K562 (cell line): ENCODE measurements around the gene NTRK1. TPM values are rescaled to one million over a fixed set of nuclear protein-coding genes. Genes with fewer than 3 reads are reported as not detected.

ENCODE experiments used
- ATAC-seq: fragments of 200-7000 bp; cut with Tn5 transposase; 3 replicates; pipeline ENCODE4 v1.9.1; 2020; ENCODE audit warnings: moderate library complexity
- BruUV-seq: library from RNA; stranded (reverse); fragments of 400-500 nt; replicated peaks from 2 replicates; lab custom pipeline; 2021; lab: Mats Ljungman, UMichigan
- CTCF ChIA-PET: fragments of 300-600 bp; formaldehyde crosslinking; extraction: SDS; loops from one replicate; lab custom pipeline; 2021; ENCODE audit warnings: low intra/inter-chr PET ratio; lab: Yijun Ruan, JAX
- POLR2A ChIA-PET: fragments of 300-600, 350-650 bp; sonication (Branson Sonifier 250); formaldehyde crosslinking; extraction: SDS; loops from one replicate; lab custom pipeline; 2021; ENCODE audit warnings: antibody characterized with exemption, inconsistent platforms; lab: Yijun Ruan, JAX
- DNase-seq, 4 experiments: peaks; one replicate each; pipeline versions ENCODE4 v3.0.0 to v3.0.0-alpha.2; 2011 to 2018; ENCODE audit warnings: low spot score in 3 of 4, mixed read lengths in 3 of 4; ENCODE audit errors: extremely low read depth in 1 of 4
- FAIRE-seq: peaks from 2 replicates; lab custom pipeline; 2011; peaks lifted over from hg19 to GRCh38; lab: Jason Lieb, UNC
- H2AFZ ChIP-seq: 2 replicates; pipeline ENCODE4 v1.6.0; 2011; ENCODE audit warnings: low read depth, low read length, control low read depth, inconsistent platforms
- H3K27ac ChIP-seq: fragments of 200-600 bp; 3 replicates; pipeline ENCODE4 v1.8.0; 2011; ENCODE audit warnings: low read depth, mild to moderate bottlenecking, control low read depth, inconsistent platforms, low read length, moderate library complexity, mixed read lengths; ENCODE audit errors: extremely low read depth
- H3K27me3 ChIP-seq, 2 experiments: fragments of 300-600 bp in 1 of 2; 2 replicates in 1 of 2; 3 replicates in 1 of 2; pipeline versions ENCODE4 v1.6.0 to v1.8.0; 2011; ENCODE audit warnings: inconsistent platforms in 2 of 2, low read length in 2 of 2, mild to moderate bottlenecking in 1 of 2, mixed read lengths in 1 of 2, moderate library complexity in 1 of 2; ENCODE audit not compliant: control insufficient read depth in 2 of 2, insufficient read depth in 2 of 2
- H3K36me3 ChIP-seq: fragments of 300-600 bp; 3 replicates; pipeline ENCODE4 v1.8.0; 2011; ENCODE audit warnings: mild to moderate bottlenecking, low read length, inconsistent platforms; ENCODE audit not compliant: control insufficient read depth, insufficient read depth
- H3K4me1 ChIP-seq, 2 experiments: fragments of 200-600 bp in 1 of 2; replicated peaks in 1 of 2; 2 replicates in 1 of 2; 3 replicates in 1 of 2; pipeline versions ENCODE4 v1.5.1 to v1.8.0; 2011; ENCODE audit warnings: inconsistent platforms in 2 of 2, low read length in 2 of 2, mild to moderate bottlenecking in 1 of 2, mixed read lengths in 1 of 2, moderate library complexity in 1 of 2; ENCODE audit not compliant: control insufficient read depth in 2 of 2, insufficient read depth in 2 of 2
- H3K4me2 ChIP-seq: 2 replicates; pipeline ENCODE4 v1.6.1; 2011; ENCODE audit warnings: low read length, control low read depth, inconsistent platforms, mixed read lengths; ENCODE audit not compliant: insufficient read depth
- H3K4me3 ChIP-seq: fragments of 200-600 bp; sonication (generic), shearing (Covaris generic); 2 replicates; pipeline ENCODE4 v1.5.1; 2016; ENCODE audit warnings: control low read depth, inconsistent platforms
- H3K79me2 ChIP-seq: fragments of 200-600 bp; 3 replicates; pipeline ENCODE4 v1.8.0; 2011; ENCODE audit warnings: low read length, inconsistent platforms; ENCODE audit not compliant: control insufficient read depth, insufficient read depth
- H3K9ac ChIP-seq, 2 experiments: 2 replicates each; pipeline versions ENCODE4 v1.6.0 to v1.6.1; 2011; ENCODE audit warnings: low read depth in 2 of 2, low read length in 2 of 2, control low read depth in 1 of 2, inconsistent platforms in 1 of 2, mild to moderate bottlenecking in 1 of 2, mixed read lengths in 1 of 2; ENCODE audit not compliant: insufficient read depth in 1 of 2
- H3K9me1 ChIP-seq: one replicate; pipeline ENCODE4 v1.6.0; 2011; ENCODE audit warnings: inconsistent platforms, mild to moderate bottlenecking, low read length, moderate library complexity; ENCODE audit not compliant: control insufficient read depth, insufficient read depth
- H3K9me3 ChIP-seq: replicated peaks from 2 replicates; pipeline ENCODE4 v1.5.1; 2011; ENCODE audit warnings: low read depth, low read length, inconsistent platforms; ENCODE audit not compliant: control insufficient read depth, insufficient read depth
- H4K20me1 ChIP-seq: replicated peaks from 2 replicates; pipeline ENCODE4 v1.6.1; 2011; ENCODE audit warnings: low read length, inconsistent platforms, mixed read lengths; ENCODE audit not compliant: control insufficient read depth, insufficient read depth
- ARNT ChIP-seq, 2 experiments: fragments of 450-650 bp; IDR thresholded peaks; 2 replicates each; pipeline ENCODE4 v1.6.1; 2016; ENCODE audit warnings: mild to moderate bottlenecking in 1 of 2
- CTCF ChIP-seq, 3 experiments: IDR thresholded peaks in 2 of 3; conservative IDR thresholded peaks in 1 of 3; 2 replicates each; pipeline ENCODE4 v1.5.1; 2011 to 2012; ENCODE audit warnings: low read length in 3 of 3, mild to moderate bottlenecking in 3 of 3, control low read depth in 2 of 3, improper control_type of control experiment in 1 of 3, inconsistent platforms in 1 of 3, low read depth in 1 of 3, mixed read lengths in 1 of 3, moderate library complexity in 1 of 3; ENCODE audit not compliant: insufficient read depth in 2 of 3
- RAD21 ChIP-seq, 2 experiments: fragments of 250-450 bp in 1 of 2; fragments of 450-650 bp in 1 of 2; sonication (Bioruptor Pico) in 1 of 2; formaldehyde crosslinking in 1 of 2; IDR thresholded peaks in 1 of 2; conservative IDR thresholded peaks in 1 of 2; 2 replicates each; pipeline versions ENCODE4 v1.4.0 to v1.8.0; 2020 to 2022; ENCODE audit warnings: mild to moderate bottlenecking in 2 of 2, moderate library complexity in 1 of 2
- RFX1 ChIP-seq: fragments of 450-650 bp; IDR thresholded peaks from 2 replicates; pipeline ENCODE4 v1.6.1; 2016; ENCODE audit warnings: mild to moderate bottlenecking, moderate library complexity
- ZBTB43 ChIP-seq: sonication (generic); formaldehyde crosslinking; IDR thresholded peaks from 2 replicates; pipeline ENCODE4 v1.8.0; 2023; ENCODE audit warnings: mild to moderate bottlenecking, missing genetic modification reagents
- ZNF347 ChIP-seq: fragments of 450-650 bp; formaldehyde crosslinking; IDR thresholded peaks from 2 replicates; pipeline ENCODE4 v1.4.0; 2020; ENCODE audit warnings: low read depth, mild to moderate bottlenecking, moderate library complexity
- WGBS: fragments of 100-300 bp; shearing (Covaris generic); methylation state at CpG from one replicate; pipeline ENCODE4 v1.1.6; 2016; ENCODE audit warnings: low coverage, mixed read lengths; ENCODE audit not compliant: insufficient coverage; ENCODE audit errors: missing lambda C conversion rate; 5-methylcytosine and 5-hydroxymethylcytosine counted together
- in situ Hi-C: fragments of 300-500 bp; cut with MboI; formaldehyde crosslinking; loops from 4 replicates; pipeline ENCODE4 v1.15.0; 2018; ENCODE audit warnings: inconsistent platforms, mixed read lengths
- intact Hi-C: fragments of 100-400 bp; cut with micrococcal nuclease; formaldehyde crosslinking; loops from 2 replicates; pipeline ENCODE4 v1.14.2; 2022
- polyA plus RNA-seq, 8 experiments: library from polyadenylated mRNA; depleted of rRNA in 4 of 8; stranded (reverse) in 5 of 8; unstranded in 3 of 8; fragments of >200 nt; fragmentation: Nextera tagmentation in 2 of 8; fragmentation: Illumina TruSeq in 1 of 8; extraction: Ambion mirVana in 2 of 8; extraction: Trizol in 1 of 8; gene quantifications; 2 replicates each; pipeline versions ENCODE4 v1.2.1 to v1.2.3, GENCODE V29; 2011 to 2014; ENCODE audit warnings: inconsistent platforms in 1 of 8, missing spikeins in 1 of 8
- total RNA-seq, 7 experiments: library from RNA; depleted of rRNA in 6 of 7; stranded (reverse); fragments of >200 nt in 6 of 7; fragmentation: Illumina TruSeq in 2 of 7; extraction: Trizol in 2 of 7; gene quantifications; 2 replicates each; pipeline versions ENCODE4 v1.2.1 to v1.2.3, GENCODE V29; 2011 to 2021; ENCODE audit warnings: low replicate concordance in 1 of 7

Gene NTRK1
- total and polyA plus RNA-seq, 9 of the 15 experiments (the other 6 are each of a cell fraction or from before 2014, with no cell fraction given) = 0.46 to 30.0 (median 7.9) TPM

GRCh38 chr1:156866249-156866909 lies 5.7 kb downstream of the NTRK1 start (continued):
- no peak for TF ChIP-seq ZBTB43 (CRISPR knock-in tag)
- TF ChIP-seq, all 486 proteins: peak for 29

- H2AFZ ChIP-seq = no peak overlapping the region
- H3K36me3 ChIP-seq = peaks cover 5% of the 10 kb centered on the region; the same call in 2 of the 3 replicates
- TF ChIP-seq ZNF347 (CRISPR knock-in tag) (no peak), RAD21 (CRISPR knock-in tag; conservative IDR thresholded peaks at IDR 0.05 in 1 of 2, IDR thresholded peaks at IDR 0.05 in 1 of 2) (peak in 1 of 2 experiments; percentile 26; a peak in 2 of 4 replicates), RFX1 (no peak), ARNT (IDR thresholded peaks at IDR 0.05) (no peak), CTCF (IDR thresholded peaks at IDR 0.05 in 2 of 3, conservative IDR thresholded peaks at IDR 0.05 in 1 of 3; ENCODE audit: insufficient read depth in 2 of 3, low read depth in 1 of 3, low read length in 3 of 3) (peak in 2 of 3 experiments; percentile 14 to 24; a peak in 2 of 6 replicates)
- no peak for DNase-seq
- intact Hi-C loops (no loop called here), in situ Hi-C loops (no loop called here)
- H3K27ac ChIP-seq = no peak overlapping the region
- no peaks in the 10 kb centered on the region for H3K27me3 ChIP-seq
- H4K20me1 ChIP-seq = no peaks in the 10 kb centered on the region
- peaks cover 61 to 63% of the 10 kb centered on the region in 2 experiments for H3K4me1 ChIP-seq
- POLR2A ChIA-PET = interaction anchor here (1.2 kb wide), 1 partner anchor 14 kb away, joined by 3 read pairs; no protein-coding TSS in a partner anchor
- peaks cover 26% of the 10 kb centered on the region; the same call in 2 of the 3 replicates for H3K79me2 ChIP-seq
- ATAC-seq = peak; percentile 23; the same call in 2 of the 3 replicates
- H3K9me1 ChIP-seq = peaks cover 4% of the 10 kb centered on the region
- H3K4me2 ChIP-seq = no peak overlapping the region
- H3K9me3 ChIP-seq = no peaks in the 10 kb centered on the region
- BruUV-seq = no TSS peak
- 83% methylated on average over 9 of the region's 13 CpGs for WGBS
- H3K9ac ChIP-seq = peak overlapping the region in 1 of 2 experiments; percentile 55; a peak in 1 of 4 replicates
- H3K4me3 ChIP-seq = no peak overlapping the region
- FAIRE-seq = no peak
- CTCF ChIA-PET = interaction anchor here (0.6 kb wide), 1 partner anchor 22 kb away, joined by 3 read pairs; no protein-coding TSS in a partner anchor
Observed at GRCh38 chr1:156868341-156868740, 7.7 kb downstream of the NTRK1 start.
